Ovary (tissue), 3 donors: ENCODE measurements around the gene TMPRSS13.

ENCODE experiments used
- CTCF ChIP-seq, 3 donors: fragments of 450-650 bp in 2 of 3; fragments of 200-600 bp in 1 of 3; IDR thresholded peaks; one replicate each; pipeline versions ENCODE4 v1.5.1 to v1.8.0; 2016 to 2022; ENCODE audit warnings: antibody characterized with exemption in 3 of 3, mild to moderate bottlenecking in 1 of 3
- EP300 ChIP-seq: sonication (generic); formaldehyde crosslinking; IDR thresholded peaks from one replicate; pipeline ENCODE4 v1.6.1; 2017; ENCODE audit warnings: antibody characterized with exemption
- POLR2A ChIP-seq: fragments of 450-650 bp; IDR thresholded peaks from one replicate; pipeline ENCODE4 v1.6.1; 2017; ENCODE audit warnings: antibody characterized with exemption, mild to moderate bottlenecking, moderate library complexity
- donor health status: DM: no; HTN: no; CAD: no.

GRCh38 chr11:117911694-117912093 is 17.5 kb downstream of the TMPRSS13 start:
- TF ChIP-seq POLR2A (no peak), CTCF (IDR thresholded peaks at IDR 0.05) (no peak), EP300 (no peak)
